Measurements from ENCODE around the gene CEACAM3. TPM values are rescaled to one million over a fixed set of nuclear protein-coding genes. Genes with fewer than 3 reads are reported as not detected.

The CEACAM3 gene
- total and polyA plus RNA-seq, 9 of the 15 experiments (the other 6 are each of a cell fraction or from before 2014, with no cell fraction given): not detected

- TF ChIP-seq ZNF518B (CRISPR knock-in tag; IDR thresholded peaks at IDR 0.05) (no peak), RERE (CRISPR knock-in tag; IDR thresholded peaks at IDR 0.05; ENCODE audit: borderline replicate concordance) (no peak)
Measured at GRCh38 chr19:41811036-41811435, 14.6 kb downstream of the CEACAM3 start (continued).

Data from K562 (cell line).